ENCODE measurements around the gene DUSP22. TPM values are rescaled to one million over a fixed set of nuclear protein-coding genes. Genes with fewer than 3 reads are reported as not detected.

DUSP22 gene
- total and polyA plus RNA-seq, 4 donors = 9.5 to 31.0 (median 20.1) TPM

- peaks cover 0 to 5% (median 0%) of the 10 kb centered on the region in 4 donors for H3K4me1 ChIP-seq (ENCODE audit: control insufficient read depth in 4 of 4, insufficient read depth in 4 of 4, low read length in 3 of 4)
- H3K4me3 ChIP-seq (ENCODE audit: low read depth in 1 of 3, low read length in 3 of 3) = no peak overlapping the region
- DNase-seq (ENCODE audit: low spot score) = no peak
- WGBS = 81% methylated on average over 11 of the region's 11 CpGs
- H3K27ac ChIP-seq (ENCODE audit: low read depth in 1 of 2, low read length in 2 of 2) = no peak overlapping the region
- H3K27me3 ChIP-seq (ENCODE audit: control insufficient read depth in 4 of 4, insufficient read depth in 4 of 4, low read length in 3 of 4) = no peaks in the 10 kb centered on the region
- H3K9me3 ChIP-seq (ENCODE audit: control insufficient read depth in 4 of 4, low read length in 3 of 4) = no peaks in the 10 kb centered on the region
- TF ChIP-seq HNF4G (IDR thresholded peaks at IDR 0.05) = no peak
- H3K36me3 ChIP-seq (ENCODE audit: control insufficient read depth in 4 of 4, insufficient read depth in 3 of 4, low read depth in 1 of 4, low read length in 3 of 4) = peaks cover 6 to 11% (median 9%) of the 10 kb centered on the region in 4 donors
- H3K9ac ChIP-seq (ENCODE audit: low read depth in 1 of 2, low read length in 2 of 2) = no peak overlapping the region
Measured at GRCh38 chr6:352896-353470, 60.7 kb downstream of the DUSP22 start.

- 91% methylated on average over 18 of the region's 18 CpGs for WGBS
- H3K9ac ChIP-seq (ENCODE audit: low read depth in 1 of 2, low read length in 2 of 2) = no peak overlapping the region
Measured at GRCh38 chr6:353642-354614, 61.6 kb downstream of the DUSP22 start.

More at GRCh38 chr6:353642-354614, 61.6 kb downstream of the DUSP22 start:
- Histone ChIP-seq H3K4me3 (ENCODE audit: low read depth in 1 of 3, low read length in 3 of 3) (no peak overlapping the region), H3K27ac (ENCODE audit: low read depth in 1 of 2, low read length in 2 of 2) (no peak overlapping the region), H3K9me3 (ENCODE audit: control insufficient read depth in 4 of 4, low read length in 3 of 4) (no peaks in the 10 kb centered on the region), H3K36me3 (ENCODE audit: control insufficient read depth in 4 of 4, insufficient read depth in 3 of 4, low read depth in 1 of 4, low read length in 3 of 4) (peaks cover 0 to 8% (median 5%) of the 10 kb centered on the region in 4 donors), H3K4me1 (ENCODE audit: control insufficient read depth in 4 of 4, insufficient read depth in 4 of 4, low read length in 3 of 4) (peaks cover 0 to 5% (median 0%) of the 10 kb centered on the region in 4 donors), H3K27me3 (ENCODE audit: control insufficient read depth in 4 of 4, insufficient read depth in 4 of 4, low read length in 3 of 4) (no peaks in the 10 kb centered on the region)
- no peak for TF ChIP-seq GABPA (IDR thresholded peaks at IDR 0.05 in 1 of 2, conservative IDR thresholded peaks at IDR 0.05 in 1 of 2)
- TF ChIP-seq CTCF (IDR thresholded peaks at IDR 0.05; ENCODE audit: low read depth, low read length, missing input control) = no peak
- no peak for TF ChIP-seq MAX (IDR thresholded peaks at IDR 0.05)
- TF ChIP-seq RAD21 (IDR thresholded peaks at IDR 0.05) = no peak
- no peak for TF ChIP-seq FOXA2 (IDR thresholded peaks at IDR 0.05)
- no peak for TF ChIP-seq NR2F2 (IDR thresholded peaks at IDR 0.05)
- TF ChIP-seq REST (IDR thresholded peaks at IDR 0.05) = no peak
- TF ChIP-seq HNF4A (conservative IDR thresholded peaks at IDR 0.05) = no peak
- no peak for TF ChIP-seq ATF3 (IDR thresholded peaks at IDR 0.05)
- TF ChIP-seq SP1 (IDR thresholded peaks at IDR 0.05) = no peak
- no peak for TF ChIP-seq RXRA (IDR thresholded peaks at IDR 0.05)
- no peak for TF ChIP-seq TAF1 (conservative IDR thresholded peaks at IDR 0.05)
- TF ChIP-seq FOXA1 (IDR thresholded peaks at IDR 0.05) = no peak
- TF ChIP-seq ZBTB33 (IDR thresholded peaks at IDR 0.05) = no peak
- no peak for TF ChIP-seq EGR1 (IDR thresholded peaks at IDR 0.05; ENCODE audit: low read depth in 2 of 2)
- DNase-seq (ENCODE audit: low spot score) = no peak
